Right renal pelvis (tissue), 4 donors: ENCODE data around the gene TESK1. TPM values are rescaled to one million over a fixed set of nuclear protein-coding genes. Genes with fewer than 3 reads are reported as not detected.

ENCODE experiments used
- polyA plus RNA-seq, 4 donors: library from polyadenylated mRNA; unstranded; fragments of 120-200 nt; gene quantifications; one replicate each; pipeline ENCODE4 v1.2.1, GENCODE V29; 2013; ENCODE audit not compliant: insufficient read length in 4 of 4

TESK1 gene
- polyA plus RNA-seq, 4 donors: 34.4 to 44.0 (median 38.9) TPM

Other genes starting within 250 kb of the TESK1 start
- gene RUSC2, start 115.2 kb upstream of the TESK1 start, polyA plus RNA-seq: 10 to 100 TPM; 17.7 to 20.7 (median 19.2) TPM
- 1 to 10 TPM; 2.5 to 3.3 (median 2.7) TPM for gene CD72, start 13.2 kb downstream of the TESK1 start, polyA plus RNA-seq
- under 1 TPM; 0.28 to 0.43 (median 0.35) TPM for gene SIT1, start 45.7 kb downstream of the TESK1 start, polyA plus RNA-seq
- gene RMRP, start 52.8 kb downstream of the TESK1 start, polyA plus RNA-seq: not detected
- gene CCDC107, start 53.0 kb downstream of the TESK1 start, polyA plus RNA-seq: 10 to 100 TPM; 13.9 to 21.9 (median 17.4) TPM
- 1 to 10 TPM; 8.8 to 9.9 (median 9.2) TPM for gene ARHGEF39, start 59.9 kb downstream of the TESK1 start, polyA plus RNA-seq
- under 1 TPM in 3 of 4 donors, not detected in 1; 0.20 to 0.61 (median 0.60) TPM for gene CA9, start 68.7 kb downstream of the TESK1 start, polyA plus RNA-seq
- 100 to 1,000 TPM; 128 to 170 (median 161) TPM for gene TPM2, start 84.7 kb downstream of the TESK1 start, polyA plus RNA-seq
- 100 to 1,000 TPM; 125 to 176 (median 153) TPM for gene TLN1, start 126.9 kb downstream of the TESK1 start, polyA plus RNA-seq
- gene CREB3, start 127.4 kb downstream of the TESK1 start, polyA plus RNA-seq: 10 to 100 TPM; 38.2 to 47.9 (median 40.8) TPM
- 100 to 1,000 TPM in 2 of 4 donors, 10 to 100 TPM in 2; 97.9 to 118 (median 103) TPM for gene GBA2, start 144.0 kb downstream of the TESK1 start, polyA plus RNA-seq
- 10 to 100 TPM; 28.2 to 30.4 (median 28.7) TPM for gene RGP1, start 144.0 kb downstream of the TESK1 start, polyA plus RNA-seq
- 1 to 10 TPM in 1 of 4 donors, not detected in 3; 2.2 TPM for gene MSMP, start 149.0 kb downstream of the TESK1 start, polyA plus RNA-seq
- 10 to 100 TPM; 24.4 to 28.1 (median 26.0) TPM for gene NPR2, start 186.3 kb downstream of the TESK1 start, polyA plus RNA-seq
- 1 to 10 TPM; 4.7 to 6.7 (median 5.4) TPM for gene SPAG8, start 207.0 kb downstream of the TESK1 start, polyA plus RNA-seq
- gene HINT2, start 209.8 kb downstream of the TESK1 start, polyA plus RNA-seq: 10 to 100 TPM; 53.7 to 66.4 (median 60.5) TPM
- under 1 TPM in 3 of 4 donors, not detected in 1; 0.10 to 0.16 (median 0.13) TPM for gene FAM221B, start 223.5 kb downstream of the TESK1 start, polyA plus RNA-seq
- 10 to 100 TPM; 26.0 to 31.8 (median 30.0) TPM for gene TMEM8B, start 224.0 kb downstream of the TESK1 start, polyA plus RNA-seq